Adrenal gland (tissue), 19 donors: ENCODE measurements around the gene PEX16. TPM values are rescaled to one million over a fixed set of nuclear protein-coding genes. Genes with fewer than 3 reads are reported as not detected.

Experiments
- DNase-seq, 7 donors: peaks; one replicate each; pipeline ENCODE4 v3.0.0-alpha.2; 2019 to 2020
- H3K27ac ChIP-seq, 5 donors: fragments of 200-600 bp; sonication (generic) in 4 of 5; 1 replicate in 3 of 5; 2 replicates in 2 of 5; pipeline versions ENCODE4 v1.5.1 to v1.8.0; 2016 to 2020; ENCODE audit warnings: mild to moderate bottlenecking in 1 of 5
- H3K27me3 ChIP-seq: fragments of 200-600 bp; 2 replicates; pipeline ENCODE4 v1.8.0; 2021
- H3K36me3 ChIP-seq, 2 donors: fragments of 200-600 bp; replicated peaks in 1 of 2; 1 replicate in 1 of 2; 2 replicates in 1 of 2; pipeline versions ENCODE4 v1.5.1 to v1.8.0; 2018 to 2022
- H3K4me1 ChIP-seq, 2 donors: fragments of 200-600 bp; replicated peaks in 1 of 2; 1 replicate in 1 of 2; 2 replicates in 1 of 2; pipeline versions ENCODE4 v1.5.1 to v1.8.0; 2018 to 2021
- H3K4me3 ChIP-seq, 4 donors: fragments of 200-600 bp; sonication (generic) in 3 of 4; one replicate each; pipeline ENCODE4 v1.5.1; 2016 to 2018
- H3K9me3 ChIP-seq, 3 donors: fragments of 200-600 bp; sonication (generic) in 1 of 3; replicated peaks in 1 of 3; 1 replicate in 2 of 3; 2 replicates in 1 of 3; pipeline versions ENCODE4 v1.5.1 to v1.8.0; 2016 to 2021
- CTCF ChIP-seq, 6 experiments: fragments of 450-650 bp in 4 of 6; fragments of 200-600 bp in 2 of 6; sonication (generic) in 1 of 6; IDR thresholded peaks; 1 replicate in 5 of 6; 2 replicates in 1 of 6; pipeline versions ENCODE4 v1.5.1 to v1.8.0; 2016 to 2021; ENCODE audit warnings: antibody characterized with exemption in 6 of 6, mild to moderate bottlenecking in 2 of 6, moderate library complexity in 1 of 6
- POLR2A ChIP-seq, 2 donors: fragments of 450-650 bp; IDR thresholded peaks; one replicate each; pipeline ENCODE4 v1.6.1; 2017; ENCODE audit warnings: antibody characterized with exemption in 2 of 2, mild to moderate bottlenecking in 2 of 2, moderate library complexity in 1 of 2
- WGBS, 4 donors: extraction: QIAGEN DNeasy Blood & Tissue Kit in 2 of 4; methylation state at CpG; one replicate each; pipeline versions ENCODE4 v1.1.5 to v1.1.7; 2013 to 2017; 5-methylcytosine and 5-hydroxymethylcytosine counted together
- intact Hi-C, 2 donors: fragments of 100-400 bp; cut with DNase I; formaldehyde crosslinking; loops; one replicate each; pipeline versions ENCODE4 v1.14.1 to v1.15.0; 2022 to 2023
- long read RNA-seq, 10 donors: library from polyadenylated mRNA in 3 of 10; unstranded in 2 of 10; stranded (forward) in 1 of 10; transcript quantifications; one replicate each; pipeline ENCODE4 v2.0.0 and lab custom pipeline, GENCODE V29; 2021 to 2026
- polyA plus RNA-seq, 3 donors: library from polyadenylated mRNA; stranded (reverse); fragments of 200-250 nt in 2 of 3; fragments of 350-450 nt in 1 of 3; fragmentation: Illumina TruSeq in 1 of 3; extraction: RNeasy Lipid Tissue Mini Kit (QIAGEN cat#74804) in 1 of 3; gene quantifications; one replicate each; pipeline ENCODE4 v1.2.3, GENCODE V29; 2013 to 2014
- total RNA-seq, 9 donors: library from RNA; depleted of rRNA in 4 of 9; stranded (reverse); fragments of >200 nt in 4 of 9; fragments of 120-200 nt in 1 of 9; fragmentation: NEBNext Ultra II Directional in 1 of 9; extraction: Animal tissue kit (Norgen Biotek cat#: 25700) in 1 of 9; gene quantifications; one replicate each; pipeline versions ENCODE4 v1.1.0 to v1.2.4, GENCODE V29; 2013 to 2023
- donor health status: healthy with polysubstance abuse.
- donor health status: Bipolar disorder and iron deficiency.
- donor health status: DM: yes; HTN: yes; CAD: no.
- donor health status: DM: no; HTN: no; CAD: no.
- donor health status: DM: no; HTN: no; CAD: no.
- donor health status: DM: yes; HTN: yes; CAD: no.

The PEX16 gene
- total RNA-seq (10 to 100 TPM; 32.6 to 48.5 (median 39.6) TPM), polyA plus RNA-seq (10 to 100 TPM in 2 of 3 donors, 1 to 10 TPM in 1; 7.6 to 67.6 (median 52.8) TPM)
- long read RNA-seq, donor 1, transcript PEX16-202 (11 exons, 1,335 nt): major isoform, 6 of 7 reads
- long read RNA-seq, donor 1, partial matches to known transcripts: 0 of 7 reads
- long read RNA-seq, donor 1, other reads (novel, unspliced or antisense): 0 of 7 reads
- long read RNA-seq, donor 2, transcript PEX16-202 (11 exons, 1,335 nt): major isoform, 5 of 6 reads
- long read RNA-seq, donor 2, partial matches to known transcripts: 0 of 6 reads
- long read RNA-seq, donor 2, other reads (novel, unspliced or antisense): 0 of 6 reads
- long read RNA-seq, donor 3, partial matches to known transcripts: 0 of 3 reads
- long read RNA-seq, donor 3, other reads (novel, unspliced or antisense): 0 of 3 reads
- long read RNA-seq, donor 4, transcript PEX16-202 (11 exons, 1,335 nt): major isoform, 24 of 32 reads
- long read RNA-seq, donor 4, partial matches to known transcripts: 2 of 32 reads
- long read RNA-seq, donor 4, other reads (novel, unspliced or antisense): 6 of 32 reads
- long read RNA-seq, donor 5, transcript PEX16-202 (11 exons, 1,335 nt): major isoform, 41 of 44 reads
- long read RNA-seq, donor 5, partial matches to known transcripts: 0 of 44 reads
- long read RNA-seq, donor 5, other reads (novel, unspliced or antisense): 3 of 44 reads
- long read RNA-seq, donor 6, transcript PEX16-202 (11 exons, 1,335 nt): major isoform, 27 of 29 reads
- long read RNA-seq, donor 6, partial matches to known transcripts: 1 of 29 reads
- long read RNA-seq, donor 6, other reads (novel, unspliced or antisense): 1 of 29 reads
- long read RNA-seq, donor 7, partial matches to known transcripts: 0 of 4 reads
- long read RNA-seq, donor 7, other reads (novel, unspliced or antisense): 0 of 4 reads
- long read RNA-seq, donor 8, transcript PEX16-202 (11 exons, 1,335 nt): major isoform, 15 of 15 reads
- long read RNA-seq, donor 8, partial matches to known transcripts: 0 of 15 reads
- long read RNA-seq, donor 8, other reads (novel, unspliced or antisense): 0 of 15 reads
- long read RNA-seq, donor 9, transcript PEX16-202 (11 exons, 1,335 nt): major isoform, 8 of 8 reads
- long read RNA-seq, donor 9, partial matches to known transcripts: 0 of 8 reads
- long read RNA-seq, donor 9, other reads (novel, unspliced or antisense): 0 of 8 reads
- long read RNA-seq, donor 10, transcript PEX16-202 (11 exons, 1,335 nt): major isoform, 8 of 43 reads
- long read RNA-seq, donor 10, partial matches to known transcripts: 34 of 43 reads
- long read RNA-seq, donor 10, other reads (novel, unspliced or antisense): 0 of 43 reads

- peak; percentile 96 to 99 (median 97) for DNase-seq
- peak; percentile 54 to 68 for TF ChIP-seq POLR2A (IDR thresholded peaks at IDR 0.05)
- TF ChIP-seq CTCF (IDR thresholded peaks at IDR 0.05): no peak
- no peaks in the 10 kb centered on the region for H3K27me3 ChIP-seq
- 0 to 1% (median 0%) methylated on average over 22 to 45 of the region's 45 CpGs for WGBS, 4 donors
- H3K9me3 ChIP-seq: no peaks in the 10 kb centered on the region
- H3K4me1 ChIP-seq: peaks cover 6 to 32% of the 10 kb centered on the region in 2 donors
- peak within 1 kb of the TSS; percentile 42 to 92 (median 67) for H3K4me3 ChIP-seq
- H3K36me3 ChIP-seq: peaks cover 0 to 34% of the 10 kb centered on the region in 2 donors
- peak within 1 kb of the TSS; percentile 4 to 95 (median 77) for H3K27ac ChIP-seq
- intact Hi-C loops: loop anchor here in 1 of 2 donors (10.0 kb wide), 1 partner anchor 53 kb away; no protein-coding TSS in a partner anchor
Observed at GRCh38 chr11:45917623-45918330, at the start of gene PEX16. TSS of gene PEX16 (minus strand) at chr11:45917877. CDS start at chr11:45917811, 66 bp downstream.

- TF ChIP-seq CTCF (IDR thresholded peaks at IDR 0.05) (peak; percentile 85 to 95 (median 92)), POLR2A (IDR thresholded peaks at IDR 0.05) (no peak)
- no peaks in the 10 kb centered on the region for H3K9me3 ChIP-seq
- intact Hi-C loops: no loop called here
- no peak overlapping the region for H3K4me3 ChIP-seq
- peak; percentile 63 to 87 (median 66) for DNase-seq
- peaks cover 17 to 20% of the 10 kb centered on the region in 2 donors for H3K4me1 ChIP-seq
- H3K27ac ChIP-seq: peak overlapping the region in 3 of 5 donors; percentile 38 to 45 (median 43)
- 21 to 25% (median 23%) methylated on average over 9 of the region's 9 CpGs for WGBS, 4 donors
- no peaks in the 10 kb centered on the region for H3K27me3 ChIP-seq
- peaks cover 0 to 58% of the 10 kb centered on the region in 2 donors for H3K36me3 ChIP-seq
Observed at GRCh38 chr11:45964911-45965389, 47.3 kb upstream of the PEX16 start.

GRCh38 chr11:45961751-45962240 lies 44.1 kb upstream of the PEX16 start:
- H3K27me3 ChIP-seq: no peaks in the 10 kb centered on the region
- intact Hi-C loops: no loop called here
- H3K27ac ChIP-seq: peak overlapping the region in 1 of 5 donors; percentile 50
- TF ChIP-seq CTCF (IDR thresholded peaks at IDR 0.05): no peak
- TF ChIP-seq POLR2A (IDR thresholded peaks at IDR 0.05): peak in 1 of 2 donors; percentile 9
- peaks cover 17 to 20% of the 10 kb centered on the region in 2 donors for H3K4me1 ChIP-seq
- no peaks in the 10 kb centered on the region for H3K9me3 ChIP-seq
- DNase-seq: peak in 5 of 7 donors; percentile 35 to 61 (median 41)
- no peak overlapping the region for H3K4me3 ChIP-seq
- peaks cover 0 to 27% of the 10 kb centered on the region in 2 donors for H3K36me3 ChIP-seq
- WGBS, 4 donors: 51 to 72% (median 61%) methylated on average over 7 of the region's 7 CpGs
